Erythroblast (primary cell): ENCODE measurements around the gene IQGAP3.

Source experiments
- GATA1 ChIP-seq: IDR thresholded peaks from 2 replicates; pipeline ENCODE4 v1.6.1; 2011; ENCODE audit warnings: low read depth, mild to moderate bottlenecking, control low read depth, low read length, moderate library complexity
- POLR2A ChIP-seq: IDR thresholded peaks from 2 replicates; pipeline ENCODE4 v1.6.1; 2011; ENCODE audit warnings: mild to moderate bottlenecking, low read length

DNA sequence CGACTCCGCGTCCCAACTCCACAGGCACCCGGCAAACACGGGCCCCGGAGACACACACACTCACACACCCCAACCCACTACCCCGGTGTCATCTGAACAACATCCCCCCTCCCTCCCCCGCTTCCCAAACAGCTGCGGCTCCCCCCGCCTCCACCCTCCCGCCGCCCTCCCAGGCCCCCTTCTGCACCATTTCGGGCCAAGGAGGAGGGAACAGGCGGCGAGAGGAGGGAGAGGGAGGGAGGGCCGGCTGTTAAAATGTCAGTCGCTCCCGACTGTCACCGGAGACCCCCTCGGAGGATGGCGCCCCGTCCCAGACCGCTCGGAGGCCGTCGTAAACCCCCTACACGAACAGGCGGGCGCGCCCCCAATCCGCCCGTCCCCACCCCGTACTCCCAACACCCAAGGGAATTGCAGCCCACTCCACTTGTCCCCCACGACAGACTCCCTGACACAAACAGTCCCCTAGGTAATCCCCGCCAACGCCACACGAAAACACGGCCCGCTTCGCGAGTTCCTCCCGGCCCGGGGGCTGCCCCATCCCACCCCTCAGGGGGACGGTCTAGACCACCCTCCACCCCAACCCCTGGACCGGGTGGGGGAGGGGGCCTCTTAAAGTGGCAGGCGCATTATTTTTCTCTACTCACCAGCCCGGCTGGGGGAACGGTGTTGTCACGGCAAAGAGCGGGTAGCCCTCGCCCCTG, 72.4 kb downstream of the IQGAP3 start:
- TF ChIP-seq POLR2A (no peak), GATA1 (no peak)
